ENCODE measurements around the gene EIF4A3. TPM values are rescaled to one million over a fixed set of nuclear protein-coding genes. Genes with fewer than 3 reads are reported as not detected.
A peak's percentile ranks its signal among the peaks of the same experiment; 100 is the strongest.

Gene EIF4A3
- total and polyA plus RNA-seq, 10 of the 15 experiments (the other 5 are each of a cell fraction or from before 2014, with no cell fraction given) = 53.3 to 225 (median 103) TPM

- TF ChIP-seq, protein P1, sequence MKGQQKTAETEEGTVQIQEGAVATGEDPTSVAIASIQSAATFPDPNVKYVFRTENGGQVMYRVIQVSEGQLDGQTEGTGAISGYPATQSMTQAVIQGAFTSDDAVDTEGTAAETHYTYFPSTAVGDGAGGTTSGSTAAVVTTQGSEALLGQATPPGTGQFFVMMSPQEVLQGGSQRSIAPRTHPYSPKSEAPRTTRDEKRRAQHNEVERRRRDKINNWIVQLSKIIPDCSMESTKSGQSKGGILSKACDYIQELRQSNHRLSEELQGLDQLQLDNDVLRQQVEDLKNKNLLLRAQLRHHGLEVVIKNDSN (IDR thresholded peaks at IDR 0.05; ENCODE audit: borderline replicate concordance, extremely low read length, insufficient read depth, low read depth, low read length) = peak; percentile 76
- TF ChIP-seq ZNF274 (IDR thresholded peaks at IDR 0.05; ENCODE audit: insufficient read depth, insufficient read length) = no peak
- TF ChIP-seq IKZF2 (IDR thresholded peaks at IDR 0.05) = peak in 1 of 2 experiments; percentile 62; a peak in 2 of 4 replicates
- TF ChIP-seq SKIL (IDR thresholded peaks at IDR 0.05; ENCODE audit: low read depth, poor library complexity, severe bottlenecking) = no peak
- no peak for TF ChIP-seq BMI1 (IDR thresholded peaks at IDR 0.05; ENCODE audit: borderline replicate concordance)
- TF ChIP-seq RBBP5 (conservative IDR thresholded peaks at IDR 0.05) = no peak
Measured at GRCh38 chr17:80147035-80147822, at the start of gene EIF4A3 (continued).

DNA sequence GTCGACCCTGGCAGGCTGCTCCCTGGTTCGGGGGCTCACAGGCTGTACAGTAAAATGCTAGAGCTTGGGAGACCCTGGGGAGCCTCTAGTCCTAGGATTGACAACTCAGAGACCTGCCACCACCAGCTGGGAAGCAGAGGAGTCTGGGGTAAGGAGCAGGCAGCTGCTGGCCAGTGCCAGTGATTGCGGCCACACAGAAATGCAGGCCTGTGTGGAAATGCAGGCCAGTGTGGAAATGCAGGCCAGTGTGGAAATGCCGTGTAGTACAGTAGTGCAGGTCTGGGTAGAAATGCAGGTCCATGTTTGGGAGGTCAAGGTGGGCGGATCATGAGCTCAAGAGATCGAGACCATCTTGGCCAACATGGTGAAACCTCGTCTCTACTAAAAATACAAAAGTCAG, 49.7 kb upstream of the EIF4A3 start:
- no TSS peak for BruUV-seq (replicated peaks)
- SMC1A ChIA-PET (ENCODE audit: uncharacterized antibody, unreplicated experiment) = interaction anchor here (1.4 to 1.9 kb wide), 5 partner anchors 9 to 217 kb away, joined by 3 to 8 read pairs (median 6); partner anchors contain the start of gene SGSH
- no peak overlapping the region for H3K9ac ChIP-seq (ENCODE audit: control insufficient read depth, insufficient read depth, low read length)
- intact Hi-C loops (cut with micrococcal nuclease; ENCODE audit: unreplicated experiment) = loop anchor here (10.0 kb wide), 2 partner anchors 138 to 168 kb away; no protein-coding TSS in a partner anchor
- H3K36me3 ChIP-seq (ENCODE audit: control insufficient read depth in 2 of 2, insufficient read depth in 2 of 2, low read length in 1 of 2) = no peaks in the 10 kb centered on the region
- H4K20me1 ChIP-seq (ENCODE audit: control insufficient read depth, insufficient read depth) = no peaks in the 10 kb centered on the region
- peaks cover 2% of the 10 kb centered on the region; the same call in 1 of the 3 replicates for H3K9me3 ChIP-seq (replicated peaks; ENCODE audit: control insufficient read depth, insufficient read depth, low read length)
- FAIRE-seq = no peak
- POLR2A ChIA-PET = no interaction called here
- RAD21 ChIA-PET (ENCODE audit: unreplicated experiment) = interaction anchor here (1.0 to 1.8 kb wide), 5 partner anchors 15 to 99 kb away, joined by 3 to 4 read pairs (median 3); partner anchors contain the start of gene GAA
- H3K4me1 ChIP-seq (ENCODE audit: control insufficient read depth, insufficient read depth, low read length) = no peaks in the 10 kb centered on the region
- in situ Hi-C loops (cut with MboI) = no loop called here
- 58% methylated on average over 7 of the region's 7 CpGs for WGBS (ENCODE audit: insufficient coverage, insufficient replicate concordance, low lambda C conversion rate, missing lambda C conversion rate)
- no peak for ATAC-seq
- H2AFZ ChIP-seq (ENCODE audit: control insufficient read depth, low read depth, low read length) = no peak overlapping the region
- no peak for DNase-seq (ENCODE audit: low read depth, low spot score)
- TF ChIP-seq JUNB (IDR thresholded peaks at IDR 0.05) = no peak
- no peak for TF ChIP-seq RELA (IDR thresholded peaks at IDR 0.05; ENCODE audit: borderline replicate concordance, partially characterized antibody)
- TF ChIP-seq SMAD5 (IDR thresholded peaks at IDR 0.05; ENCODE audit: low read depth) = no peak
- TF ChIP-seq ZNF384 (IDR thresholded peaks at IDR 0.05; ENCODE audit: borderline replicate concordance, low read depth, low read length) = no peak
- TF ChIP-seq SRF (IDR thresholded peaks at IDR 0.05; ENCODE audit: low read depth in 2 of 2, low read length in 2 of 2) = no peak
- no peak for TF ChIP-seq HSF1 (IDR thresholded peaks at IDR 0.05; ENCODE audit: low read depth, low read length)
- no peak for TF ChIP-seq YBX1 (IDR thresholded peaks at IDR 0.05)
- CTCF ChIA-PET = interaction anchor here (0.8 to 3.1 kb wide), 16 partner anchors 9 to 447 kb away, joined by 3 to 16 read pairs (median 3); no protein-coding TSS in a partner anchor
- H3K79me2 ChIP-seq (ENCODE audit: control insufficient read depth, insufficient read depth, low read length) = no peaks in the 10 kb centered on the region
- no peak overlapping the region for H3K4me2 ChIP-seq (ENCODE audit: control insufficient read depth, insufficient read depth)
- H3K27me3 ChIP-seq (replicated peaks in 1 of 2; ENCODE audit: control insufficient read depth in 2 of 2, insufficient read depth in 2 of 2, low read length in 1 of 2) = no peaks in the 10 kb centered on the region
- no peak overlapping the region for H3K4me3 ChIP-seq
- H3K27ac ChIP-seq (ENCODE audit: control insufficient read depth, insufficient read depth) = no peak overlapping the region
